Measurements from ENCODE around the gene SDF2L1. TPM values are rescaled to one million over a fixed set of nuclear protein-coding genes. Genes with fewer than 3 reads are reported as not detected.
"Not testable (repeated sequence)": the region's sequence is repeated elsewhere in the genome, so short reads cannot be mapped to it uniquely, and the experiment has no call there.

The SDF2L1 gene, protein sequence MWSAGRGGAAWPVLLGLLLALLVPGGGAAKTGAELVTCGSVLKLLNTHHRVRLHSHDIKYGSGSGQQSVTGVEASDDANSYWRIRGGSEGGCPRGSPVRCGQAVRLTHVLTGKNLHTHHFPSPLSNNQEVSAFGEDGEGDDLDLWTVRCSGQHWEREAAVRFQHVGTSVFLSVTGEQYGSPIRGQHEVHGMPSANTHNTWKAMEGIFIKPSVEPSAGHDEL
- 95.6 and 97.9 TPM in 2 replicates for total RNA-seq

DNA sequence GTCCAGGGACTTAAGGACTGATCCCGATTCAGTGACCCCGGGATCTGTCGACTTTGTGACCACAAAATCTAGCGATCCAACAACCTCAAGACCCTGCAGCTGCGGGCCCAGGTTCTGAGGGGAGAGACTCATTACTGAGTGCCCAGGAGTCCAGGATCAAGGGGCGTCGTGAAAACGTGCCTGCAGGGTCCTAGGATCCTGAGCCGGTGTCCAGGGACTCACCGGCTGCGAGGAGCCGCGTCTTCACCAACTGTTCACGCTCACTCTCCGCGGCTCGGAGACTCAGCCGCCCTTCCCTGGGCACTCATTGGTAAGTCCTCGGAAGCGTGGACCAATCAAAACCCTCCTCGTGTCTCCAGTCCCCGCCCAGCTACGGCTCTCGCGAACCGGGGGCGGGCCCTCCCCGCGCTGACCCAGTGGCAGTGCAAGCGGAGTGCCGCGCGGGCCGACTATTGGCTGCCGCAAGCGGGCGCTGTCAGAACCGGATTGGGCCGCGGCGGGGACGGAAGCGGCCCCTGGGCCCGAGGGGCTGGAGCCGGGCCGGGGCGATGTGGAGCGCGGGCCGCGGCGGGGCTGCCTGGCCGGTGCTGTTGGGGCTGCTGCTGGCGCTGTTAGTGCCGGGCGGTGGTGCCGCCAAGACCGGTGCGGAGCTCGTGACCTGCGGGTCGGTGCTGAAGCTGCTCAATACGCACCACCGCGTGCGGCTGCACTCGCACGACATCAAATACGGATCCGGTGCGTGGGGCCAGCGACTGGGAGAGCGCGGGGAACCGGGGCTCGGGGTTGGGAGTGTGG, at the start of gene SDF2L1:
SDF2L1 (plus strand) TSS at position 514 of the 795 bp plus-strand sequence; CDS start at position 549, 35 bp downstream.
- intact Hi-C loops (cut with micrococcal nuclease), result loop anchor here (1.0 to 2.0 kb wide), 4 partner anchors 10 to 71 kb away; partner anchors contain the start of gene YDJC
- H3K4me3 Mint-ChIP-seq (ENCODE audit: low read depth), result peak within 1 kb of the TSS; percentile 85
- peaks cover 24% of the 10 kb centered on the region for H3K4me1 Mint-ChIP-seq (ENCODE audit: low read depth)

DNA sequence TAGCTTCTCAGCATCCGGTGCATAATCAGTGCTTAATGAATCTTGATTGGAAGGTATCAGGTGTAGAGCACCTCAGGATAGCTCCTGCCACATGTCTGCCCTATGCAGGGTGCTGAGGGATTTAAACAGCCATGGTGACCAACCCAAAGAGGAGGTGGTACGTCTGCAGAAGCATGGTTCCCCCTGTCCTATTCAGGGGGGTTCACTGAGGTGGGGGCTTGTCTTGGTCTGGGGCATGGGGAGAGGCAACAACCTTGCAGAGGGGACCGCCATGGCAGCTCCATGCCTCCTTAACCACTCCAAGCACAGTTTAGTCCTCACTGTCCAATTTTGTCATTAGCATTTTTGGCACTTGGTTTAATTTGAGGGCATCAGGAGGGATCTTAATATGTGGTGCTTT, 49.7 kb upstream of the SDF2L1 start:
- intact Hi-C loops (cut with micrococcal nuclease), result no loop called here
- Mint-ChIP-seq H3K9me3 (no peaks in the 10 kb centered on the region), H3K4me1 (ENCODE audit: low read depth) (peaks cover 14% of the 10 kb centered on the region), H3K36me3 (ENCODE audit: low read depth) (peaks cover 61% of the 10 kb centered on the region), H3K27me3 (ENCODE audit: low read depth) (no peaks in the 10 kb centered on the region), H3K27ac (no peak overlapping the region), H3K4me3 (ENCODE audit: low read depth) (no peak overlapping the region)
- DNase-seq (ENCODE audit: low spot score), result no peak

More for the DNA sequence above, at the start of gene SDF2L1:
- Mint-ChIP-seq H3K27me3 (ENCODE audit: low read depth) (peaks cover 1% of the 10 kb centered on the region), H3K9me3 (no peaks in the 10 kb centered on the region), H3K36me3 (ENCODE audit: low read depth) (peaks cover 28% of the 10 kb centered on the region), H3K27ac (peak within 1 kb of the TSS; percentile 90)
- DNase-seq (ENCODE audit: low spot score), result peak; percentile 98

DNA sequence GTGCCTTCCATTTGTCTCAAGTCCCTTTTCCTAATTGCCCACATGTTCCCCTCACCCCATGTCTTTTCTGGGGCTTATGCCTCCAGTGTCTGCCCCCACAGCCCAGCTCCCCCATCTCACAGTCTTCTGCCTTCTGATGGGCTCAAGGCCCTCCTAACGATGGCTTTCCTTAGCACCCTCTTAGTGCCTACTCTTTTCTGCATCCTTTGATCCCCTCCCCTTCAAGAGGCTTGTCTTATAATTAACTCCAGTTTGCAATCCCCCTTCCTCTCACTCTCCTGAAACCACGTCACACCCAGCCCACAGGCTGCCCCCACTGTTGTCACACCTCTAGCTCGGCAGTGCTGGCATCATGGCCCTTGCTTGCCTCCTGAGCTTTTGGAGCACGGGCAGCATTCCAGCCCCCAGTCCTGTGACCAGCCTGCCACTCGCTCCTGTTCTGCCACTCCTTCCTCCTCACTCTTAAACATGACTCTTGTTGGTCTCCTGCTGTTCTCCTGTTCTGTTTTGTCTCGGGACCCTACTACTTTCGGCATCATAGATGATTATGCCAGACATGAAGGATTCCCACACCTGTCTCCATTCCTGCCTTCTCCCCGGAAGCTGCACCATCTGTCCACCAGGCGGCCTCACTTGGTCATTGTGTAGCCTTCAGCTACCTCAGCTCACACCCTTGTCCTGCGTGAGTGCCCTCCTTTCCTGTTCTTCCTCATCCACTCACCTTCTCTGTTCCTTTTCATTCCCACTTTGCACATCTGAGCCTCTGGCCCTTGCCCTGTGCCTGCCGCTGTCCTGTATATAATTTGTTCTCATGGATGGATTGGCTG, 48.5 kb upstream of the SDF2L1 start:
- H3K4me1 Mint-ChIP-seq (ENCODE audit: low read depth), result peaks cover 8% of the 10 kb centered on the region
- intact Hi-C loops (cut with micrococcal nuclease), result no loop called here
- peak overlapping the region; percentile 41 for H3K27ac Mint-ChIP-seq

DNA sequence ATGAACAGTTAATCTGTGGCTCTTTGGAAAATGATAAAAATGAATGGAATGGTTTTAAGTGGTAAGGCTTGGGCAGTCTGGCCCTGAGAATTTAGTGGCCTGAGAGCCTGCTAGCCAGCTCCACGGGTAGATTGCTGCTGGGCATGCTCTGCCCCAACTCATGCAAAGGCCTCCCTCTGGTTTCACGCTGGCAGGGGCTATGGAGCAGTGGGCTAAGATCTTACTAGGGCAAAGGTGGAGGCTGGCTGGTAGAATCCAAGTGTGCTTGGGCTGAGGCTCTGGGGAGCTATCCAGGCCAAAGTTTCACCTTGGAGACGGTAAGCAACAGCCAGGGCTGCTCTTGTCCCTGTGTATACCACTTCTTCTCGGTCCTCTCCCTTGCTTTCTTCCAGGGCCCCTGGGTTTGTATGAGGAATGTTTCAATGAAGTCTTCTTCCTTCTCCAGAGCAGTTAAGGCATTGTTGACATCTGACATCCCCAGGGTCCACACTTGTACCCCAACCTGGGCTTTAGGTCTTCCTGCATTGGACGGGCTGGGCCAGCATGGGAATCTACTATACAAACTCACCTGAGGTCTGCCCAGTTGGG, 47.1 kb upstream of the SDF2L1 start:
- no peak overlapping the region for H3K27ac Mint-ChIP-seq
- peaks cover 63% of the 10 kb centered on the region for H3K36me3 Mint-ChIP-seq (ENCODE audit: low read depth)
- no peaks in the 10 kb centered on the region for H3K27me3 Mint-ChIP-seq (ENCODE audit: low read depth)
- H3K4me3 Mint-ChIP-seq (ENCODE audit: low read depth), result no peak overlapping the region
- intact Hi-C loops (cut with micrococcal nuclease), result no loop called here
- H3K4me1 Mint-ChIP-seq (ENCODE audit: low read depth), result peaks cover 9% of the 10 kb centered on the region
- H3K9me3 Mint-ChIP-seq, result no peaks in the 10 kb centered on the region
- DNase-seq (ENCODE audit: low spot score), result no peak

More for the DNA sequence above, 48.5 kb upstream of the SDF2L1 start:
- peaks cover 58% of the 10 kb centered on the region for H3K36me3 Mint-ChIP-seq (ENCODE audit: low read depth)
- DNase-seq (ENCODE audit: low spot score), result no peak
- H3K27me3 Mint-ChIP-seq (ENCODE audit: low read depth), result no peaks in the 10 kb centered on the region
- H3K4me3 Mint-ChIP-seq (ENCODE audit: low read depth), result no peak overlapping the region
- H3K9me3 Mint-ChIP-seq, result no peaks in the 10 kb centered on the region

DNA sequence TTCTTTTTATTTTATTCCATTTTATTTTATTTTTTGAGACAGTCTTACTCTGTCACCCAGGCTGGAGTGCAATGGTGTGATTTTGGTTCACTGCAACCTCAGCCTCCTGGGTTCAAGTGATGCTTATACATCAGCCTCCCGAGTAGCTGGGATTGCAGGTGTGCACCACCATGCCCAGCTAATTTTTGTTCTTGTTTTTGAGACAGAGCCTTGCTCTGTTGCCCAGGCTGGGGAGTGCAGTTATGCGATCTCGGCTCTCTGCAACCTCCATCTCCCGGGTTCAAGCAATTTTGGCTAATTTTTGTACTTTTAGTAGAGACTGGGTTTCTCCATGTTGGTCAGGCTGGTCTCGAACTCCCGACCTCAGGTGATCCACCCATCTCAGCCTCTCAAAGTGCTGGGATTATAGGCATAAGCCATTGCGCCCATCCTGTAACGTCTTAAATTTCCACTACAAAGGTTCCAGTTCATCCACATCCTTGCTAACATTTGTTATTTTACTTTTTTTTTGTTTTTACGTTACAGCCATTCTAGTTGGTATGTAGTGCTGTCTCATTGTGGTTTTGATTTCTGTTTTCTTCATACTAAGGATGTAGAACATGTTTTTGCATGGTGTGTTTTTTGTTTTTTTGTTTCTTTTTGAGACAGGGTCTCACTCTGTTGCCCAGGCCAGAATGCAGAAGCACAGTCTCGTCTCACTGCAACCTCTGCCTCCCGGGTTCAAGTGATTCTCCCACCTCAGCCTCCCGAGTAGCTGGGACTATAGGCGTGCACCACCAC, 45.6 kb upstream of the SDF2L1 start:
- H3K4me3 Mint-ChIP-seq (ENCODE audit: low read depth); H3K27ac Mint-ChIP-seq; intact Hi-C loops (cut with micrococcal nuclease); DNase-seq (ENCODE audit: low spot score); H3K4me1 Mint-ChIP-seq (ENCODE audit: low read depth); H3K27me3 Mint-ChIP-seq (ENCODE audit: low read depth); H3K9me3 Mint-ChIP-seq: not testable (repeated sequence)
- peaks cover 56% of the 10 kb centered on the region for H3K36me3 Mint-ChIP-seq (ENCODE audit: low read depth)

DNA sequence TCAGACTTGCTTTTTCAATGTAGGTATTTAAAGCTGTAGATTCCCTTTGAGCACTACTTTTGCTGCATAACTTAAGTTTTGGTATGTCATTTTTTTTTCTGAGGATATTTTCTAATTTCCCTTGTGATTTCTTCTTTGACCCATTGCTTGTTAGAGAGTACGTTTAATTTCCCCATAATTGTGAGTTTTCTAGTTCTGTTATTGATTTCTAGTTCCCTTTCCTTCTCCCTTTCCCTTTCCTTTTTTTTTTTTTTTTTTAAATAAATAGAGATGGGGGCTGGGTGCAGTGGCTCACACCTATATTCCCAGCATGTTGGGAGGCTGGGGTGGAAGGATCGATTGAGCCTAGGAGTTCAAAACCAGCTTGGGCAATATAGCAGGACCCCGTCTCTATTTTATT, 43.8 kb upstream of the SDF2L1 start:
- intact Hi-C loops (cut with micrococcal nuclease), result no loop called here
- Mint-ChIP-seq H3K4me3 (ENCODE audit: low read depth) (no peak overlapping the region), H3K27me3 (ENCODE audit: low read depth) (no peaks in the 10 kb centered on the region), H3K27ac (no peak overlapping the region), H3K36me3 (ENCODE audit: low read depth) (peaks cover 54% of the 10 kb centered on the region), H3K9me3 (no peaks in the 10 kb centered on the region), H3K4me1 (ENCODE audit: low read depth) (peaks cover 7% of the 10 kb centered on the region)
- DNase-seq (ENCODE audit: low spot score), result no peak

DNA sequence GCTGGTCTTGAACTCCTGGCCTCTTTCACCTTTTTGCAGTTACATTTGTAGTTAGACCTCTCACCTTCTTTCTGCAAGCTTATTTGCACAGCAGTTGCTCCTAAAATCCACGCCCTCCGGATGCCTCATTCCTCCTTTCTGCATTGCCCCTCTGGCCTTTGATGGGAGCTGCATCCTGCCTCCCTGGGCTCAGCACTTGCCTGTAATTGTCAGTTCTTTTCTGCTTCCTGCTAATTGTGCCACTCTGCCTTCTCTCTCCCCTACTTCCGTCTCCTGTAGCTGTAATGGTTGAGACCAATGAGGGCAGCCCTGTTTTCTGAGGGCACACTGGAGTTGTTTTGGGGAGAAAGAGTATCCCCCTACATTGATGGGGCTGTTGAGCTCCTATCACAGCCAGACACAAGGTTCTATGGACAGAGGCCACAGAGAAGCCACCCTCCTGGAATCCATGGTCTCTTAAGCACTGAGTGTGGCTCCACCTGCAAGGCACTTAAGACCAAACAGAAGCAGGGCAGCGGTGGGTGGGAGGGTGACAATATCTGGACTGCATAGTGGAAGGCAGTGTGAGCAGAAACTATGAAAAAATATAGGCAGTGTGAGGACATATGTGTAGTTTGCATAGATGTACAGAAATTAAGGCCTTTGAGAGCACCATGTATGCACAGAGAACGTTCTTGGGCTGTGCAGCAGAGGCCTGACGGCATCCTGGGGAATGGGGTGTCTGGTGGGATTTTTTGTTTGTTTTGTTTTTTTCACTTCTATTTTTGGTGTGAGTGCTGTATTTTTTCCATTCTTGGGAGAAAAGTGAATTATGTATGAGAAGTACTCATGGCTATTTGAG, 42.8 kb upstream of the SDF2L1 start:
- H3K27me3 Mint-ChIP-seq (ENCODE audit: low read depth), result no peaks in the 10 kb centered on the region
- H3K27ac Mint-ChIP-seq, result no peak overlapping the region
- DNase-seq (ENCODE audit: low spot score), result no peak
- H3K9me3 Mint-ChIP-seq, result no peaks in the 10 kb centered on the region
- intact Hi-C loops (cut with micrococcal nuclease), result no loop called here
- H3K36me3 Mint-ChIP-seq (ENCODE audit: low read depth), result peaks cover 44% of the 10 kb centered on the region
- H3K4me1 Mint-ChIP-seq (ENCODE audit: low read depth), result peaks cover 7% of the 10 kb centered on the region
- H3K4me3 Mint-ChIP-seq (ENCODE audit: low read depth), result no peak overlapping the region

DNA sequence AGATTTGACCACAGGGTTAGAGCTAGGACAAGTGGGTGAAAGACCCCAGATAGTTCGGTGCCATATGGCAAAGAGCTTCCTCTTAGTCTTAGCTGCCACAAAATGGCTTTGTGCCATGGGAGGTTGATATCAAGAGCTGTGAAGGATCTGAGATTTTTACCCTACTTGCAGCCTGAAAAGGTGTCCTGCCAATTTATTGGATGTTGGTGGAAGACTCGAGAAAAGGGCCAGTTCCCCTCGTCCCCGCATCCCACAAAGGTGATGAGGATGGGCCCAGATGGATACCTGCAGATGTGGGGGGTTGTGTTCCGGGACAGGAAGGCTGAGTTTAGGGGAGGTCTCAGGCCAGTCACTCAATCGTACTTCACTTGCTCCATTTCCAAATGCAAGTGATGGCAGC, 39.5 kb upstream of the SDF2L1 start:
- DNase-seq (ENCODE audit: low spot score), result no peak
- Mint-ChIP-seq H3K9me3 (no peaks in the 10 kb centered on the region), H3K27me3 (ENCODE audit: low read depth) (no peaks in the 10 kb centered on the region), H3K4me1 (ENCODE audit: low read depth) (peaks cover 7% of the 10 kb centered on the region), H3K36me3 (ENCODE audit: low read depth) (peaks cover 22% of the 10 kb centered on the region), H3K4me3 (ENCODE audit: low read depth) (no peak overlapping the region), H3K27ac (peak overlapping the region; percentile 9)
- intact Hi-C loops (cut with micrococcal nuclease), result no loop called here

DNA sequence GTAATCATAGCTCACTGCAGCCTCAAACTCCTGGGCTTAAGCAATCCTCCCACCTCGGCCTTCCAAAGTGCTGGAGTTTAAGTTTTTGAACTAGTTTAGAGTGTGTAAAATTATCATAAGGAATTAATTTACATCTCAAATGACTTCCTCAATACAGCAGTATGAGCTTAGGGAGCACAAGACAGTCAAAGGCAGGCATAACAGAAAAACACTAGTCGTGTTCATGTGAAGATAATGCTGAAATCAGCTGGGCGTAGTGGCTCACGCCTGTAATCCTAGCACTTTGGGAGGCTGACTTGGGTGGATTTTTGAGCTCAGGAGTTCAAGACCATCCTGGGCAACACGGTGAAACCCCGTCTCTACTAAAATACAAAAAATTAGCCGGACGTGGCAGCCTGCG, 38.1 kb upstream of the SDF2L1 start:
- Mint-ChIP-seq H3K27ac (no peak overlapping the region), H3K27me3 (ENCODE audit: low read depth) (no peaks in the 10 kb centered on the region), H3K4me1 (ENCODE audit: low read depth) (peaks cover 5% of the 10 kb centered on the region), H3K9me3 (no peaks in the 10 kb centered on the region), H3K4me3 (ENCODE audit: low read depth) (no peak overlapping the region), H3K36me3 (ENCODE audit: low read depth) (peaks cover 19% of the 10 kb centered on the region)
- DNase-seq (ENCODE audit: low spot score), result no peak
- intact Hi-C loops (cut with micrococcal nuclease), result no loop called here

DNA sequence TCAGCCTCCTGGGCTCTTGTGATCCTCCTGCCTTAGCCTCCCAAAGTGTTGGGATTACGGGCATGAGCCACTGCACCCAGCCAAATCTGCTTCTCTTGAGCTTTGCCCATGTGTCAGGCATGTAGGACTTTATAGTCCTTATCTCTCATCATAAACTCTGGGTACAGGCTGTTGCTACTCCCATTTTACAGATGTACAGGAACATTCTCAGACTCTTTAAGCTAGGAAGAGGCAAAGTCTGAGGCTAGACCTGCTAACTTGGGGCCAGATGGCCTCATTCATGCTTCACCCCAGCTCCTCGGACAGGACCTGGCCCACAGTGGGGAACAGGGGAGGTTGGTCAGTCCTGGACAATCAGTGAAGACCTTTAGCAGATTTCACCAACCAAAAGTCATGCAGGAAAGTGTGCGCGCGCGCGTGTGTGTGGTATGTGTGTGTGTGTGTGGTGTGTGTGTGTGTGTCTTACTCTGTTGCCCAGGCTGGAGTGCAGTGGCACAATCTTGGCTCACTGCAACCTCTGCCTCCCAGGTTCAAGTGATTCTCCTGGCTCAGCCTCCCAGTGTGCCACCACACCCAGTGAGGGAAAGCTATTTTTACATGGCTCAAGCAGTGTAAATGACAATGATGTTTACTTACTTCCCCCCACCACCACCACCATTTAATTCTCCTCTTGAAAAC, 36.1 kb upstream of the SDF2L1 start:
- Mint-ChIP-seq H3K27ac (no peak overlapping the region), H3K4me3 (ENCODE audit: low read depth) (no peak overlapping the region), H3K9me3 (no peaks in the 10 kb centered on the region), H3K4me1 (ENCODE audit: low read depth) (no peaks in the 10 kb centered on the region), H3K27me3 (ENCODE audit: low read depth) (no peaks in the 10 kb centered on the region), H3K36me3 (ENCODE audit: low read depth) (peaks cover 21% of the 10 kb centered on the region)
- no peak for DNase-seq (ENCODE audit: low spot score)
- intact Hi-C loops (cut with micrococcal nuclease), result no loop called here

DNA sequence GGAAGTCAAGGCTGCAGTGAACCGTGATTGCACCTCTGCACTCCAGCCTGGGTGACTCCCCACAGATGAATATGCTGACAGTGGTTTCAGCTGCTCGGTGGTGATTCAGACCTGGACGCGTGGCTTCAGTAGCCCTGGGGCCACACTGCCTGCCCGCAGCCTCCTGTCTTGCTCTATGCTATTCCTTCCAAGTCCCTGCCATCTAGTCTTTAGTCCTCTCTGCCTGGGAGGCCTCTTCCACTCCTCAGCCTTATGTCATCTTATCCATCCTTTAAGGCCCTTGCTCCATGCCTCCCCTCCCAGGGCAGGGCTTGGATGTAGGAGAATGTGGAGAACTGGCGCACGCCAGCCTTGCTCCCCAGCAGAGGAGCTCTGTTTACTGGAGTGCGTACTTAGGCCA, 35.3 kb upstream of the SDF2L1 start:
- Mint-ChIP-seq H3K9me3 (no peaks in the 10 kb centered on the region), H3K27me3 (ENCODE audit: low read depth) (no peaks in the 10 kb centered on the region), H3K27ac (peak overlapping the region; percentile 35), H3K4me1 (ENCODE audit: low read depth) (no peaks in the 10 kb centered on the region), H3K4me3 (ENCODE audit: low read depth) (no peak overlapping the region), H3K36me3 (ENCODE audit: low read depth) (peaks cover 29% of the 10 kb centered on the region)
- intact Hi-C loops (cut with micrococcal nuclease), result no loop called here
- no peak for DNase-seq (ENCODE audit: low spot score)
